Body of pancreas (tissue), 4 donors: ENCODE results near the gene ARID1B.

Experiments used
- POLR2A ChIP-seq, 3 donors: fragments of 450-650 bp; IDR thresholded peaks; one replicate each; pipeline ENCODE4 v1.6.1; 2016; ENCODE audit warnings: antibody characterized with exemption in 3 of 3, mild to moderate bottlenecking in 2 of 3
- TF ChIP-seq, protein P1 (sequence below), 7 experiments: fragments of 450-650 bp in 4 of 7; fragments of 200-600 bp in 3 of 7; sonication (generic) in 3 of 7; IDR thresholded peaks; one replicate each; pipeline ENCODE4 v1.5.1; 2016 to 2019; ENCODE audit warnings: antibody characterized with exemption in 7 of 7

DNA sequence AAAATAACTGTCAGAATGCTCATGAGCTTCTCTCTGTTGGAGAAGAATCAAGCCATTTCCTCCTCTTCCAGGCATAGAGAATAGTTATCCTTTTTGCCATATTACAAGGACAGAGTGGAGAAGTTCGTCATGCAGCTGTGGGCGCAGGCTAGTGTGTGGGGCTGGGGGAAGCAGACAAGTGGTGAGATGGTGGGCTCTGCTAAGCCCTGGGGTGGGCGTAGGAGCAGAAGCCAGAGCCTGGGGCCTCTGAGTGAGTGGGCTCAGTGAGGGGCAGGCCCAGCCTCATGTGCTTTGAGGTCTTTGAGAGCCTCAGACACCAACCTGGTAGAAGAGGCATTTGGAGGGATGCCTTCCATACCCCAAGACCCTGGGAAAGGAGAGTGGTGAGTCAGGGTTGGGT is 19.4 kb downstream of the ARID1B start:
- TF ChIP-seq, protein P1, sequence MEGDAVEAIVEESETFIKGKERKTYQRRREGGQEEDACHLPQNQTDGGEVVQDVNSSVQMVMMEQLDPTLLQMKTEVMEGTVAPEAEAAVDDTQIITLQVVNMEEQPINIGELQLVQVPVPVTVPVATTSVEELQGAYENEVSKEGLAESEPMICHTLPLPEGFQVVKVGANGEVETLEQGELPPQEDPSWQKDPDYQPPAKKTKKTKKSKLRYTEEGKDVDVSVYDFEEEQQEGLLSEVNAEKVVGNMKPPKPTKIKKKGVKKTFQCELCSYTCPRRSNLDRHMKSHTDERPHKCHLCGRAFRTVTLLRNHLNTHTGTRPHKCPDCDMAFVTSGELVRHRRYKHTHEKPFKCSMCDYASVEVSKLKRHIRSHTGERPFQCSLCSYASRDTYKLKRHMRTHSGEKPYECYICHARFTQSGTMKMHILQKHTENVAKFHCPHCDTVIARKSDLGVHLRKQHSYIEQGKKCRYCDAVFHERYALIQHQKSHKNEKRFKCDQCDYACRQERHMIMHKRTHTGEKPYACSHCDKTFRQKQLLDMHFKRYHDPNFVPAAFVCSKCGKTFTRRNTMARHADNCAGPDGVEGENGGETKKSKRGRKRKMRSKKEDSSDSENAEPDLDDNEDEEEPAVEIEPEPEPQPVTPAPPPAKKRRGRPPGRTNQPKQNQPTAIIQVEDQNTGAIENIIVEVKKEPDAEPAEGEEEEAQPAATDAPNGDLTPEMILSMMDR (IDR thresholded peaks at IDR 0.05), result no peak
- TF ChIP-seq POLR2A (IDR thresholded peaks at IDR 0.05), result no peak
